ENCODE results near the gene TMEM151B.

TMEM151B gene

DNA sequence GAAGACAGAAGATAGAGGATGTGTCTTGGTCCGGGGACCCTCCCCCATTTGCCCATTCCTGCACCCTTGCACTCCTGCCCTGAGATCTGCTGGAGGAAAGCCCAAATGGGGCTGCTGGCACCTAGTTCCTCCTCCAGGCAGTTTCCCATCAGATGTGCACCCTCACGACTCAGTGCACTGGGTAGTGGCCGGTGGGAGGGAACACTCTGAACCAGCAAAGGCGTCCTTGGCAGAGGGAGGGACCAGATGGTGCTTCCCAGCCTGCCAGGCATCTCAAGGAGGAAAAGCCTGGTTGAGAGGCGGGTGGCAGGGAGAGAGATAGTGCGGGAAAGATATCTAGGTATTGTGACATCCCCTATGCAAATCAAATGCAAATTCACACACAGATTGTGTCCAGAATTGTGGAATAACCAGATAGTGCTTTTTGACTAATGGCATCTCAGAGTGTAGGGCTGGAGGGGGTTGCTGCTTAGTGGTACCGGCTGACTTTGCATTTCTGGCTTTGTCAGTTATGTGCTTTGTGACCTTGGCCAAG lies 19.5 kb downstream of the TMEM151B start:
- Histone ChIP-seq H3K9me3 (ENCODE audit: control insufficient read depth, low read length) (no peaks in the 10 kb centered on the region), H3K36me3 (ENCODE audit: control insufficient read depth, insufficient read depth, low read length) (no peaks in the 10 kb centered on the region), H3K4me3 (ENCODE audit: extremely low read depth, insufficient read depth, low read length, poor library complexity, severe bottlenecking) (no peak overlapping the region), H3K27ac (ENCODE audit: low read depth, low read length, severe bottlenecking) (no peak overlapping the region), H3K4me1 (ENCODE audit: control insufficient read depth, insufficient read depth, low read length, poor library complexity, severe bottlenecking) (no peaks in the 10 kb centered on the region)
- 56 to 71% methylated on average over 3 to 4 of the region's 7 CpGs for WGBS, 2 experiments (ENCODE audit: insufficient coverage in 2 of 2)

DNA sequence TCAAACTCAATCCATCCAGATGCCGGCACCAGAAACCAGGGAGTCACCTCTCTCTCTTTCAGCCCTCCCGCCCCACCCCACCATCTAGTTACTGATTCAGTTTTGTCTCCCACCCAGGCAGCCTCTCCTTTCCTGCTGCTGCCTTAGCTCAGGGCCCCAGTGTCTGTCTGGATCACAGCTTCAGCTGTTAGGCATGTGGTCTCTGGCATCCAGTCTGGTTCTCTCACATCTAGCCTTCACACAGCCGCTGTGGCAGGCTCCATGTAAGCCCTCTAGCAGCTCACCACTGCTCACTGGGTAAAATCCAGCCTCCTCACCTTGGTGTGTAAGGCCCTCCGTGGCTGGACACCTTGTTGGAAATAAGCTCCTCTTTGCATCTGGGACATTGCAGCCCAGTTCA lies 21.6 kb downstream of the TMEM151B start:
- Histone ChIP-seq H3K9me3 (ENCODE audit: control insufficient read depth, low read length) (no peaks in the 10 kb centered on the region), H3K27ac (ENCODE audit: low read depth, low read length, severe bottlenecking) (no peak overlapping the region), H3K4me1 (ENCODE audit: control insufficient read depth, insufficient read depth, low read length, poor library complexity, severe bottlenecking) (no peaks in the 10 kb centered on the region), H3K36me3 (ENCODE audit: control insufficient read depth, insufficient read depth, low read length) (no peaks in the 10 kb centered on the region), H3K4me3 (ENCODE audit: extremely low read depth, insufficient read depth, low read length, poor library complexity, severe bottlenecking) (no peak overlapping the region)
- 61 to 71% methylated on average over 2 to 3 of the region's 4 CpGs for WGBS, 2 experiments (ENCODE audit: insufficient coverage in 2 of 2)

DNA sequence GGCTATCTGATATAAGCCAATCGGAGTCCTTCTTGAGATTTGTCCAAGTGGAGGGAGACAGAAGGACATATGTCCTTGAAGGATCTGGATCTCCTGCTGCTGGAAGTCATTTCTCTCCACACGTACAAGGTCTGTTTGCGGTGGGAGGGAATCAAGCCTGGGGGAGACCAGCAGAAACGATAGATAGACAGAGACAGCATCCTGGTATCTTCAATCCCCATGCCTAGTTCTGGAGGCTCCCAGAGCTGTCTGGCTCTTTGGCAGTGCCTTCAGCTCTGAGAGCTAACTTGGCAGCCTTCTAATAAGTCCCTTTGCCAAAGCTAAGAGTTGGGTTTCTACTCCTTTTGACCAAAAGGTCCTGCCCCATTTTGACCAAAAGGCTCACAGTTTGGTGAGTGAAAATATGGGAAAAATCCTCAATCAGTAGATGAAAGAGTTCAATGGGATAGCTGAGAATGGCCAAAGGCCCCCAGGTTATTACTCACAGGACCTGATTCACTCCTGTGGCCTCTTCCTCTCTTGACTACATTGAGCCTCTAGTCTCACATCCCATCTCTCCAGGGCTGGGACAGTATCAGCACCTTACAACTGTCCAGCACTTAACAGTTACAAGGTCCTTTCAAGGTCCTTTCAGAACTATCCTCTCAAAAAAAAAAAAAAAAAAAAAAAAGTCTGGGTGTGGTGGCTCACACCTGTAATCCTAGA lies 22.6 kb downstream of the TMEM151B start:
- 81 to 88% methylated on average over 3 to 4 of the region's 4 CpGs for WGBS, 2 experiments (ENCODE audit: insufficient coverage in 2 of 2)
- peaks cover 6% of the 10 kb centered on the region for H3K4me1 ChIP-seq (ENCODE audit: control insufficient read depth, insufficient read depth, low read length, poor library complexity, severe bottlenecking)
- no peaks in the 10 kb centered on the region for H3K36me3 ChIP-seq (ENCODE audit: control insufficient read depth, insufficient read depth, low read length)
- H3K4me3 ChIP-seq (ENCODE audit: extremely low read depth, insufficient read depth, low read length, poor library complexity, severe bottlenecking): no peak overlapping the region
- no peaks in the 10 kb centered on the region for H3K9me3 ChIP-seq (ENCODE audit: control insufficient read depth, low read length)
- H3K27ac ChIP-seq (ENCODE audit: low read depth, low read length, severe bottlenecking): no peak overlapping the region

DNA sequence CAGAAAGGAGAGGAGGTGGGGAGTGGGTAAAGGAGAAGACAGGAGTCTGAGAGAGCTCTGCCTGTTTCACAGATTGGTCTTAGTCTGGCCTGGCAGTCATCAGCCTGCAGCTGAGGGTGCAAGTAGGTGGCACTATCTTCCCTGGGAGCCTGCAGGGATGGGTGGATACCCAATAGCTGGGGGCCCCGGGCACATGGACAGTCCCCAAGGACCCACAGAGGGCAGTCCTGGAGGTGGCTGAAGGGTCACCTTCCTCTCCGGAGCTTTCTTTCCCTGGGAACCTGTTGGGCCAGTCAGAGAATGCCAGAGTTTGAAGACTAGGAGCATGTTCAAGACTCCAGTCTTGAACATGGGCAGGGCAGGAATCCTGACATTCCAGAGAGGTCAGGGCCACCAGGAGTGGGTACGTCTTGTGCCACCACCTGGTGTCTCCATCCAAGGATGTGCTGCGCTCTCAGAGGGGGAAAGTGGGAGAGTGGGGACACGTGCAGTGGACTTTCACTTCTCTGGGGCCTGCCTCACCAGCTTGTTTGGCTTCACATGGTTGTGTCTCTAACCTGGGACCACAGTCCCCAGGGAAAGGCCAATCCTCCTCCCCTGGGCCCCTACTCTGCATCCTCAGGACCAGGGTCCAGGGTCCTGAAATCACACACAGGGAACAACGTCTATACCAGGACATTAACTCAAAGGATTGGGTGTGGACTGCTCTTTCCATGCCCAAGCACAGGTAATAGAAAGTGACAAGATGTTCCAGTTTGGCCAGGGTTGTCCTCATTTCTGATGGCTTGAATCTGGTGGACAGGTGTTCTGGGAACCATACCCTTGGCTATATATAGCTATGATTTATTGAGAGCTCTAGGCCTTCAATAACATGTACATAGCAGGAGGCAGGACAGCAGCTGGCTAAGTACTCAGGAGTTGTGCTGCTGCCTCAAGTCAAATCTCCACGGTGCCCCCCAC lies 24.9 kb downstream of the TMEM151B start:
- H3K9me3 ChIP-seq (ENCODE audit: control insufficient read depth, low read length): no peaks in the 10 kb centered on the region
- H3K36me3 ChIP-seq (ENCODE audit: control insufficient read depth, insufficient read depth, low read length): peaks cover 8% of the 10 kb centered on the region
- no peak overlapping the region for H3K4me3 ChIP-seq (ENCODE audit: extremely low read depth, insufficient read depth, low read length, poor library complexity, severe bottlenecking)
- peaks cover 6% of the 10 kb centered on the region for H3K4me1 ChIP-seq (ENCODE audit: control insufficient read depth, insufficient read depth, low read length, poor library complexity, severe bottlenecking)
- no peak overlapping the region for H3K27ac ChIP-seq (ENCODE audit: low read depth, low read length, severe bottlenecking)
- 77 to 81% methylated on average over 6 to 7 of the region's 7 CpGs for WGBS, 2 experiments (ENCODE audit: insufficient coverage in 2 of 2)

DNA sequence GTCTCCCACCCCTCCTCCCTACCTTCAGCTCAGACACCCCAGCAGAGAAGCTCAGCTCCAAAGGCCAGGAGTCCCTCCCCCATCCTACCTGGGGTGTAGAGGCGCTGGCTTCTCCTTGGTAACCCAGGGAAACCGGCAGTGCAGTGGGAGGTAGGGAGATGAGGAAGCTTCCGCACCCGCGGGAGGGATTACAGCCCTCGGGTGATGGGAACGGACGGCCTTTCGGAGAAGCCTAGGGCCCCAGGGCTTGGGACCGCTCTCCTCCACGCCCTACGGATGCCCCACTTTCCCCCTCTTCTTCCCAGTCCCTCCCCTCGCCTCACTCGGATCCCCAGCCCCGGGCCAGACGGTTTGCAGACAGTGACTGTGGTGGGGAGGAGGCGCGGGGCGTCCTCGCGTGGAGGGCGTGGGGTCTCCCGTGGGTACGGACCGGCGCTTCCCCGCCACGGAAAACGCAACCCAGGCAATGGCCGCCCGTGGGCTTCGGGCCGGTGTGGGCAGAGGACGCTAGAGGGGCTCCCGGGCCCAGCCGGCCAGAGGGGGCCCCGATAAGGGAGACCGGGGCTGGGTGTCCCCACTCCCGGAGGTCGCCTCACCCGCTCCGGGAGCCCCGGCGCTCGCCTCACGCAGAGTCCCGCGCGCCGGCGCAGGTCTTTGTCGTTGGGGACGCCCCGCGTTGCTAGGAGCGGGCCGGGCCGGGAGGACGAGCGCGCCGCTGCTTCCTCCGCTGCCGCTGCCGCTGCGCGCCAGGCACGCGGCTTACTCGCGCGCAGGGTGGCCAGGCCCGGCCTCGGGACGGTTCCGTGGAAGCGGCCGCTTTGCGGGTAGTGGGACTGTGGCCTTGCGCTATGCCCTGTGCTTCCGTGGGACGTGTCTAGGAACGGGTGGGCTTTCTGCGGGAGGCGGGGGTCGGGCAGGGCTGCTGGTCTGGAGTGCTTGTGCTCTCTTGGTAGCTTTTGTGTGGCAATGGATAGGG lies 27.1 kb downstream of the TMEM151B start:
- peak overlapping the region; percentile 44 for H3K4me3 ChIP-seq (ENCODE audit: extremely low read depth, insufficient read depth, low read length, poor library complexity, severe bottlenecking)
- H3K4me1 ChIP-seq (ENCODE audit: control insufficient read depth, insufficient read depth, low read length, poor library complexity, severe bottlenecking): peaks cover 6% of the 10 kb centered on the region
- 1 to 2% methylated on average over 56 to 72 of the region's 86 CpGs for WGBS, 2 experiments (ENCODE audit: insufficient coverage in 2 of 2)
- H3K27ac ChIP-seq (ENCODE audit: low read depth, low read length, severe bottlenecking): no peak overlapping the region
- H3K9me3 ChIP-seq (ENCODE audit: control insufficient read depth, low read length): no peaks in the 10 kb centered on the region
- H3K36me3 ChIP-seq (ENCODE audit: control insufficient read depth, insufficient read depth, low read length): peaks cover 30% of the 10 kb centered on the region

DNA sequence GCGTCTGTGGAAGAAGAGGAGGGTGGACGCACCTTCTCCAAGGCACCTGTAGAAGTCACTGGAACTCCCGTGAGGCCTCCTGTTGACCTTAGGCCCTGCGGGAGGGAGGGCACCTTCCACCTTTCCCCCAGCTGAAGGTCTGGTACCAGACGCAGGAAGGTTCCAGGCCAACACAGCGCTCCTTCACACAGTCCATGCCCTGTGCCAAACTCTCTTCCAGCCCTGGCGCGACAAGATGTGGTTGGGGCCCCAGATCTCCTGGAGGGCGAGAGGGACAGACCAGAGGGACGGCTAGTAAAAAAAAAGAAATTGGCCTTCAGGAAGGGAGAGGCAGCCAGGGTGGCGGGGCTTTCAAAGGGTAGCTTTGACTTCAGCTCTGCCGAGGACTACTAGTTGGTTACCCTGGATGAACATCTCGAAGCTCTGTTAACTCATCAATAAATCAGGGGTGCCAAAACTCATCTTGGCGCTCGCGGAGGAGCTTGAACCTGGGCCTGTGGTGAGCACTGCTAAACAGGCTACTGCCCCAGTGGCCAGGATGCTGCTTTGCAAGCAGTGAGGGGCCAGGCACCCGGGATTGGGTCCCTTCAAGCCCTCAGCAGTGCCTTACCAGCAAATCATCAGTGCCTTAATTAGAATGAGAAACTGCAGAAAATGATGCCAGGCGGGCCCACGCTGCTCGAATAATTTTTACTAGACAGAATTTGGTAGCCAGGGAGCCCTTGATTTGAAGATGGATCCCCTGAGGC lies 28.0 kb downstream of the TMEM151B start:
- whole genome bisulfite sequencing, 2 experiments (ENCODE audit: insufficient coverage in 2 of 2): 54 to 64% methylated on average over 13 to 16 of the region's 20 CpGs

DNA sequence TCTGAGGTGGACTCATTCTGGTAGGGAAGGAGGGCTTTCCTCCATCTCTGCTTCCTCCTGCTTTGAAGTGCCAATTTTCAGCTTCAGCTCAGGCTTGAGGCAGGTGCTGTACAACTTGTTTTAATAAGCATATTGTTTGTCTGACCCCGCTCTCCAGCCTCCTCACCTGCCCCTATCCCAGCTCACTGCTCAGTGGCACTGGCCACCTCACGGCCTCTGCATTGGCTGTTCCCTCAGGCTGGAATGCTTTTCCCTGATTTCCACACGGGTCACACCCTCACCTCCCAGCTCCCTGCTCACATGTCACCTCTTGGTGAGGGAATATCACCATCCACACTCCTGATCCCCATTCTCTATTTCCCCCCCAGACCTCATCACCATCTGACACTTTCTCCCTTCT lies 28.6 kb downstream of the TMEM151B start:
- WGBS, 2 experiments (ENCODE audit: insufficient coverage in 2 of 2): 89 to 90% methylated on average over 3 of the region's 3 CpGs
- peaks cover 46% of the 10 kb centered on the region for H3K36me3 ChIP-seq (ENCODE audit: control insufficient read depth, insufficient read depth, low read length)

More for the DNA sequence above, 28.0 kb downstream of the TMEM151B start:
- peaks cover 6% of the 10 kb centered on the region for H3K4me1 ChIP-seq (ENCODE audit: control insufficient read depth, insufficient read depth, low read length, poor library complexity, severe bottlenecking)
- peak overlapping the region; percentile 44 for H3K4me3 ChIP-seq (ENCODE audit: extremely low read depth, insufficient read depth, low read length, poor library complexity, severe bottlenecking)
- H3K36me3 ChIP-seq (ENCODE audit: control insufficient read depth, insufficient read depth, low read length): peaks cover 39% of the 10 kb centered on the region
- no peak overlapping the region for H3K27ac ChIP-seq (ENCODE audit: low read depth, low read length, severe bottlenecking)
- H3K9me3 ChIP-seq (ENCODE audit: control insufficient read depth, low read length): no peaks in the 10 kb centered on the region

DNA sequence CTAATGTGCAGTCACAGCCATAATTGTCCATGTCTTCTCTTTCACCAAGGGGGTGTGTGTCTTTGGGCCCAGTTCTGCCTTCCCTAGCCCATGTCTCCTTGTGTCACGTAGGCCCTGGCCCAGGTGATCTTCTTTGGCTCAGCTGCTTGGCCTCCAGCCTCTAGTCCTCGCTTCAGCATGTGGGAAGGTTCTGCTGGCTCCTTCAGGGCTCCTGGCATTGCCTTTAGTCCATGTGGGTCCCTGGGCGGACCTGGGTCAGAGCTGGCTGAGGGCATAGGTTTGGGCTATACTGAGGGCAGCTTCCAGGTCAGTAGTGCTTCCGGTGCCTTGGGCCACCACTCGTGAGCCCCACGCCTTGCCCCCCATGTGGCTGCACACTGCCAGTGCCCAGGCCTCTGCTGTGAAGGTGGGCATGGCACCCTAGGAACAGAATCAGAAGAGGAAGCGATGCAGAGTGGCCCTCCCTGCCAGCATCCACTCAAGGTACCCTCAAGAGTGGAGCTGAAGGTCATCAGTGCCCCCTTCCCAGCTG lies 30.1 kb downstream of the TMEM151B start:
- H3K4me1 ChIP-seq (ENCODE audit: control insufficient read depth, insufficient read depth, low read length, poor library complexity, severe bottlenecking): peaks cover 6% of the 10 kb centered on the region
- no peak overlapping the region for H3K27ac ChIP-seq (ENCODE audit: low read depth, low read length, severe bottlenecking)
- peaks cover 57% of the 10 kb centered on the region for H3K36me3 ChIP-seq (ENCODE audit: control insufficient read depth, insufficient read depth, low read length)
- H3K9me3 ChIP-seq (ENCODE audit: control insufficient read depth, low read length): no peaks in the 10 kb centered on the region
- H3K4me3 ChIP-seq (ENCODE audit: extremely low read depth, insufficient read depth, low read length, poor library complexity, severe bottlenecking): no peak overlapping the region
- WGBS, 2 experiments (ENCODE audit: insufficient coverage in 2 of 2): 80% methylated on average over 6 to 7 of the region's 7 CpGs

More for the DNA sequence above, 28.6 kb downstream of the TMEM151B start:
- Histone ChIP-seq H3K27ac (ENCODE audit: low read depth, low read length, severe bottlenecking) (no peak overlapping the region), H3K4me3 (ENCODE audit: extremely low read depth, insufficient read depth, low read length, poor library complexity, severe bottlenecking) (no peak overlapping the region), H3K4me1 (ENCODE audit: control insufficient read depth, insufficient read depth, low read length, poor library complexity, severe bottlenecking) (peaks cover 6% of the 10 kb centered on the region), H3K9me3 (ENCODE audit: control insufficient read depth, low read length) (no peaks in the 10 kb centered on the region)

DNA sequence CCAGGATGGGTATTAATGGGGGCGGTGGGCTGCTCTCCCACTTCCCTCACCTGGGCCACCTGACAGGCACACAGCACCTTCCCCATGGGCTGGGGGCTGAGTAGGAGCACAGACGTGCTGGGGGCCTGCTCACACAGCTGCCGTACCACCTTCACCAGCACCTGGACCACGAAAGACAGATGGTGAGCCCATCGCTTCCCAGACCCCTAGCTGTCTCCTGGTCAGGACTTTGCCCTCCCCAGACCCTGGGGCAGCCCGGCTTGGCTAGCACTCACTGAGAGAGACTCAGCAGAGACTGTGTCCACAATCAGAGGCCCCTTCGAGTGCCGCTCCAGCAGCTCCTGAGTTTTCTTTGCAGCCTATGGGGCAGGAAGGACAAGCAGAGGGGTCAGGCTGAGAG lies 30.9 kb downstream of the TMEM151B start:
- peaks cover 65% of the 10 kb centered on the region for H3K36me3 ChIP-seq (ENCODE audit: control insufficient read depth, insufficient read depth, low read length)
- no peak overlapping the region for H3K27ac ChIP-seq (ENCODE audit: low read depth, low read length, severe bottlenecking)
- no peak overlapping the region for H3K4me3 ChIP-seq (ENCODE audit: extremely low read depth, insufficient read depth, low read length, poor library complexity, severe bottlenecking)
- WGBS, 2 experiments (ENCODE audit: insufficient coverage in 2 of 2): 88 to 96% methylated on average over 5 to 8 of the region's 8 CpGs
- H3K9me3 ChIP-seq (ENCODE audit: control insufficient read depth, low read length): no peaks in the 10 kb centered on the region
- H3K4me1 ChIP-seq (ENCODE audit: control insufficient read depth, insufficient read depth, low read length, poor library complexity, severe bottlenecking): peaks cover 6% of the 10 kb centered on the region
